K562 (cell line): ENCODE results near the gene GCNA. TPM values are rescaled to one million over a fixed set of nuclear protein-coding genes. Genes with fewer than 3 reads are reported as not detected.

Experiments
- ATAC-seq: fragments of 200-7000 bp; cut with Tn5 transposase; 3 replicates; pipeline ENCODE4 v1.9.1; 2020; ENCODE audit warnings: moderate library complexity
- BruUV-seq: library from RNA; stranded (reverse); fragments of 400-500 nt; replicated peaks from 2 replicates; lab custom pipeline; 2021; lab: Mats Ljungman, UMichigan
- CTCF ChIA-PET: fragments of 300-600 bp; formaldehyde crosslinking; extraction: SDS; loops from one replicate; lab custom pipeline; 2021; ENCODE audit warnings: low intra/inter-chr PET ratio; lab: Yijun Ruan, JAX
- POLR2A ChIA-PET: fragments of 300-600, 350-650 bp; sonication (Branson Sonifier 250); formaldehyde crosslinking; extraction: SDS; loops from one replicate; lab custom pipeline; 2021; ENCODE audit warnings: antibody characterized with exemption, inconsistent platforms; lab: Yijun Ruan, JAX
- DNase-seq, 4 experiments: peaks; one replicate each; pipeline versions ENCODE4 v3.0.0 to v3.0.0-alpha.2; 2011 to 2018; ENCODE audit warnings: low spot score in 3 of 4, mixed read lengths in 3 of 4; ENCODE audit errors: extremely low read depth in 1 of 4
- FAIRE-seq: peaks from 2 replicates; lab custom pipeline; 2011; peaks lifted over from hg19 to GRCh38; lab: Jason Lieb, UNC
- H2AFZ ChIP-seq: 2 replicates; pipeline ENCODE4 v1.6.0; 2011; ENCODE audit warnings: low read depth, low read length, control low read depth, inconsistent platforms
- H3K27ac ChIP-seq: fragments of 200-600 bp; 3 replicates; pipeline ENCODE4 v1.8.0; 2011; ENCODE audit warnings: low read depth, mild to moderate bottlenecking, control low read depth, inconsistent platforms, low read length, moderate library complexity, mixed read lengths; ENCODE audit errors: extremely low read depth
- H3K27me3 ChIP-seq, 2 experiments: fragments of 300-600 bp in 1 of 2; 2 replicates in 1 of 2; 3 replicates in 1 of 2; pipeline versions ENCODE4 v1.6.0 to v1.8.0; 2011; ENCODE audit warnings: inconsistent platforms in 2 of 2, low read length in 2 of 2, mild to moderate bottlenecking in 1 of 2, mixed read lengths in 1 of 2, moderate library complexity in 1 of 2; ENCODE audit not compliant: control insufficient read depth in 2 of 2, insufficient read depth in 2 of 2
- H3K36me3 ChIP-seq: fragments of 300-600 bp; 3 replicates; pipeline ENCODE4 v1.8.0; 2011; ENCODE audit warnings: mild to moderate bottlenecking, low read length, inconsistent platforms; ENCODE audit not compliant: control insufficient read depth, insufficient read depth
- H3K4me1 ChIP-seq, 2 experiments: fragments of 200-600 bp in 1 of 2; replicated peaks in 1 of 2; 2 replicates in 1 of 2; 3 replicates in 1 of 2; pipeline versions ENCODE4 v1.5.1 to v1.8.0; 2011; ENCODE audit warnings: inconsistent platforms in 2 of 2, low read length in 2 of 2, mild to moderate bottlenecking in 1 of 2, mixed read lengths in 1 of 2, moderate library complexity in 1 of 2; ENCODE audit not compliant: control insufficient read depth in 2 of 2, insufficient read depth in 2 of 2
- H3K4me2 ChIP-seq: 2 replicates; pipeline ENCODE4 v1.6.1; 2011; ENCODE audit warnings: low read length, control low read depth, inconsistent platforms, mixed read lengths; ENCODE audit not compliant: insufficient read depth
- H3K4me3 ChIP-seq: fragments of 200-600 bp; sonication (generic), shearing (Covaris generic); 2 replicates; pipeline ENCODE4 v1.5.1; 2016; ENCODE audit warnings: control low read depth, inconsistent platforms
- H3K79me2 ChIP-seq: fragments of 200-600 bp; 3 replicates; pipeline ENCODE4 v1.8.0; 2011; ENCODE audit warnings: low read length, inconsistent platforms; ENCODE audit not compliant: control insufficient read depth, insufficient read depth
- H3K9ac ChIP-seq, 2 experiments: 2 replicates each; pipeline versions ENCODE4 v1.6.0 to v1.6.1; 2011; ENCODE audit warnings: low read depth in 2 of 2, low read length in 2 of 2, control low read depth in 1 of 2, inconsistent platforms in 1 of 2, mild to moderate bottlenecking in 1 of 2, mixed read lengths in 1 of 2; ENCODE audit not compliant: insufficient read depth in 1 of 2
- H3K9me1 ChIP-seq: one replicate; pipeline ENCODE4 v1.6.0; 2011; ENCODE audit warnings: inconsistent platforms, mild to moderate bottlenecking, low read length, moderate library complexity; ENCODE audit not compliant: control insufficient read depth, insufficient read depth
- H3K9me3 ChIP-seq: replicated peaks from 2 replicates; pipeline ENCODE4 v1.5.1; 2011; ENCODE audit warnings: low read depth, low read length, inconsistent platforms; ENCODE audit not compliant: control insufficient read depth, insufficient read depth
- H4K20me1 ChIP-seq: replicated peaks from 2 replicates; pipeline ENCODE4 v1.6.1; 2011; ENCODE audit warnings: low read length, inconsistent platforms, mixed read lengths; ENCODE audit not compliant: control insufficient read depth, insufficient read depth
- AFF4 ChIP-seq: sonication (generic); formaldehyde crosslinking; IDR thresholded peaks from 2 replicates; pipeline ENCODE4 v1.8.0; 2023; ENCODE audit warnings: mild to moderate bottlenecking, missing genetic modification reagents
- ATF3 ChIP-seq, 2 experiments: fragments of 450-650 bp in 1 of 2; sonication (generic) in 1 of 2; formaldehyde crosslinking in 1 of 2; IDR thresholded peaks in 1 of 2; conservative IDR thresholded peaks in 1 of 2; 2 replicates each; pipeline versions ENCODE4 v1.6.1 to v1.8.1; 2016 to 2023; ENCODE audit warnings: mild to moderate bottlenecking in 2 of 2, moderate library complexity in 2 of 2, inconsistent platforms in 1 of 2, missing genetic modification reagents in 1 of 2
- ATF4 ChIP-seq: fragments of 450-650 bp; formaldehyde crosslinking; IDR thresholded peaks from 2 replicates; pipeline ENCODE4 v1.4.0; 2022; ENCODE audit warnings: mild to moderate bottlenecking, moderate library complexity
- CEBPG ChIP-seq, 3 experiments: fragments of 200-800 bp in 1 of 3; sonication (Bioruptor generic) in 1 of 3; sonication (generic) in 1 of 3; formaldehyde crosslinking in 1 of 3; IDR thresholded peaks in 2 of 3; conservative IDR thresholded peaks in 1 of 3; 2 replicates each; pipeline versions ENCODE4 v1.6.1 to v1.8.0; 2016 to 2022; ENCODE audit warnings: missing compliant biosample characterization in 2 of 3, missing genetic modification characterization in 2 of 3, mild to moderate bottlenecking in 1 of 3, missing genetic modification reagents in 1 of 3
- EP400 ChIP-seq: fragments of 450-650 bp; IDR thresholded peaks from 2 replicates; pipeline ENCODE4 v1.6.1; 2017; ENCODE audit warnings: antibody characterized with exemption, mild to moderate bottlenecking, moderate library complexity
- FIP1L1 ChIP-seq: fragments of 200-400 bp; formaldehyde crosslinking; IDR thresholded peaks from 2 replicates; pipeline ENCODE4 v1.6.1; 2018; ENCODE audit warnings: mild to moderate bottlenecking, low read depth, low read length; ENCODE audit not compliant: poor library complexity, severe bottlenecking
- FOSL1 ChIP-seq: fragments of 200-800 bp; sonication (Bioruptor generic); conservative IDR thresholded peaks from 2 replicates; pipeline ENCODE4 v1.6.1; 2016; ENCODE audit warnings: missing genetic modification characterization, missing compliant biosample characterization
- GABPA ChIP-seq: fragments of 200-800 bp; sonication (Bioruptor generic); conservative IDR thresholded peaks from 2 replicates; pipeline ENCODE4 v1.6.1; 2016; ENCODE audit warnings: low read depth, missing genetic modification characterization, missing compliant biosample characterization
- JUND ChIP-seq, 2 experiments: IDR thresholded peaks; 2 replicates in 1 of 2; 3 replicates in 1 of 2; pipeline ENCODE4 v1.6.1; 2011; ENCODE audit warnings: borderline replicate concordance in 2 of 2, low read depth in 2 of 2, low read length in 2 of 2, improper control_type of control experiment in 1 of 2, missing biosample characterization in 1 of 2, missing genetic modification characterization in 1 of 2, missing genetic modification reagents in 1 of 2
- KLF1 ChIP-seq: fragments of 450-650 bp; IDR thresholded peaks from 2 replicates; pipeline ENCODE4 v1.6.1; 2016; ENCODE audit warnings: missing genetic modification characterization, missing compliant biosample characterization
- PRMT5 ChIP-seq: sonication (generic); formaldehyde crosslinking; IDR thresholded peaks from 2 replicates; pipeline ENCODE4 v1.5.0; 2020; ENCODE audit warnings: missing genetic modification reagents
- ZNF717 ChIP-seq: fragments of 250-450 bp; sonication (Bioruptor Pico); IDR thresholded peaks from 2 replicates; pipeline ENCODE4 v1.5.0; 2021
- WGBS: fragments of 100-300 bp; shearing (Covaris generic); methylation state at CpG from one replicate; pipeline ENCODE4 v1.1.6; 2016; ENCODE audit warnings: low coverage, mixed read lengths; ENCODE audit not compliant: insufficient coverage; ENCODE audit errors: missing lambda C conversion rate; 5-methylcytosine and 5-hydroxymethylcytosine counted together
- in situ Hi-C: fragments of 300-500 bp; cut with MboI; formaldehyde crosslinking; loops from 4 replicates; pipeline ENCODE4 v1.15.0; 2018; ENCODE audit warnings: inconsistent platforms, mixed read lengths
- intact Hi-C: fragments of 100-400 bp; cut with micrococcal nuclease; formaldehyde crosslinking; loops from 2 replicates; pipeline ENCODE4 v1.14.2; 2022
- polyA plus RNA-seq, 8 experiments: library from polyadenylated mRNA; depleted of rRNA in 4 of 8; stranded (reverse) in 5 of 8; unstranded in 3 of 8; fragments of >200 nt; fragmentation: Nextera tagmentation in 2 of 8; fragmentation: Illumina TruSeq in 1 of 8; extraction: Ambion mirVana in 2 of 8; extraction: Trizol in 1 of 8; gene quantifications; 2 replicates each; pipeline versions ENCODE4 v1.2.1 to v1.2.3, GENCODE V29; 2011 to 2014; ENCODE audit warnings: inconsistent platforms in 1 of 8, missing spikeins in 1 of 8
- total RNA-seq, 7 experiments: library from RNA; depleted of rRNA in 6 of 7; stranded (reverse); fragments of >200 nt in 6 of 7; fragmentation: Illumina TruSeq in 2 of 7; extraction: Trizol in 2 of 7; gene quantifications; 2 replicates each; pipeline versions ENCODE4 v1.2.1 to v1.2.3, GENCODE V29; 2011 to 2021; ENCODE audit warnings: low replicate concordance in 1 of 7

GCNA gene
- total and polyA plus RNA-seq, 9 of the 15 experiments (the other 6 are each of a cell fraction or from before 2014, with no cell fraction given) = 0.27 to 1.5 (median 0.86) TPM

GRCh38 chrX:71541210-71542022 lies 36.8 kb upstream of the GCNA start:
- in situ Hi-C loops = no loop called here
- H3K9me3 ChIP-seq = no peaks in the 10 kb centered on the region
- no peak overlapping the region for H2AFZ ChIP-seq
- H3K36me3 ChIP-seq = peaks cover 91% of the 10 kb centered on the region
- TF ChIP-seq AFF4 (CRISPR knock-in tag) (no peak), ATF3 (IDR thresholded peaks at IDR 0.05) (peak; percentile 54; the same call in 1 of the 2 replicates), ATF3 (CRISPR knock-in tag; conservative IDR thresholded peaks at IDR 0.05) (no peak), FIP1L1 (no peak), GABPA (tag) (0 out of 2 replicates have a peak, but pooled peaks have one; percentile 28), ZNF717 (CRISPR knock-in tag) (no peak), PRMT5 (CRISPR knock-in tag) (no peak), FOSL1 (peak; percentile 27), EP400 (0 out of 2 replicates have a peak, but pooled peaks have one; percentile 13), KLF1 (tag) (no peak), ATF4 (CRISPR knock-in tag) (0 out of 2 replicates have a peak, but pooled peaks have one; percentile 52), JUND (IDR thresholded peaks at IDR 0.05; ENCODE audit: borderline replicate concordance, low read depth, low read length) (peak; percentile 20; the same call in 1 of the 2 replicates), JUND (tag; IDR thresholded peaks at IDR 0.05; ENCODE audit: borderline replicate concordance, low read depth, low read length) (no peak), CEBPG (CRISPR knock-in tag; IDR thresholded peaks at IDR 0.05) (0 out of 2 replicates have a peak, but pooled peaks have one; percentile 27), CEBPG (tag; conservative IDR thresholded peaks at IDR 0.05 in 1 of 2, IDR thresholded peaks at IDR 0.05 in 1 of 2) (peak; percentile 16 to 78; a peak in 3 of 4 replicates)
- TF ChIP-seq, all 486 proteins: peak for 7
- DNase-seq = no peak
- BruUV-seq = no TSS peak
- peaks cover 3 to 30% of the 10 kb centered on the region in 2 experiments; a peak in 3 of 5 replicates for H3K4me1 ChIP-seq
- peak overlapping the region; percentile 6; the same call in 1 of the 2 replicates for H3K4me2 ChIP-seq
- POLR2A ChIA-PET = interaction anchor here (1.5 to 4.9 kb wide), 3 partner anchors 7 to 9 kb away, joined by 5 to 52 read pairs (median 9); partner anchors contain the start of gene OGT
- H3K27ac ChIP-seq = peak overlapping the region; percentile 28; the same call in 2 of the 3 replicates
- FAIRE-seq = no peak
- peak; percentile 60 for ATAC-seq
- H3K9me1 ChIP-seq = no peaks in the 10 kb centered on the region
- H4K20me1 ChIP-seq = peaks cover 47% of the 10 kb centered on the region
- intact Hi-C loops = no loop called here
- H3K9ac ChIP-seq = no peak overlapping the region; a peak in 1 of 4 replicates
- CTCF ChIA-PET = no interaction called here
- H3K79me2 ChIP-seq = peaks cover 98% of the 10 kb centered on the region
- no peaks in the 10 kb centered on the region for H3K27me3 ChIP-seq
- no peak overlapping the region for H3K4me3 ChIP-seq
- 25% methylated on average over 7 of the region's 8 CpGs for WGBS
